Left kidney (tissue), 2 donors: ENCODE data around the gene CAMTA1. TPM values are rescaled to one million over a fixed set of nuclear protein-coding genes. Genes with fewer than 3 reads are reported as not detected.
A peak's percentile ranks its signal among the peaks of the same experiment; 100 is the strongest.

Experiments
- DNase-seq: peaks from one replicate; pipeline ENCODE4 v3.0.0-alpha.2; 2013
- polyA plus RNA-seq: library from polyadenylated mRNA; unstranded; fragments of 120-200 nt; gene quantifications from one replicate; pipeline ENCODE4 v1.2.1, GENCODE V29; 2013; ENCODE audit not compliant: insufficient read length

The CAMTA1 gene
- polyA plus RNA-seq, 1 donor = 88.8 TPM

- DNase-seq = no peak
Observed at GRCh38 chr1:7656557-7657215, 871.4 kb downstream of the CAMTA1 start.

- no peak for DNase-seq
Observed at GRCh38 chr1:7657287-7658016, 872.2 kb downstream of the CAMTA1 start.

DNA sequence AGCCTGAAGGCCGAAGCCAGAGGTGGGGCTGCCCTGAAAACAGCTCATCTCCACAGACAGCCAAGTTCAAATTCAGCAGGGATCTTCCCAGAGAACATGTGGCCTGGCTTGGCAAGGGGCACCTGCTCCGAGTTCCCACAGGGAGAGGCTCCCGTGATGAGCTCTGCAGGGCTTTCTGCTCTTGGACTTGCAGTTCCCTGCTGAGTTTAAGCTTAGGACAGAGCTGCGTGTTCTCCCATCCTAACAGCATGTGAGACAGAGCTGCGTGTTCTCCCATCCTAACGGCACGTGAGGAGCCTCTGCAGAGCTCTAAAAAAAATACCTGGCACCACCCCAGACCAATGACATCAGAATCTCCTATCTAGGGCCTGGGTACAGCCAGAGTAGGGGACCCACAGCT is 872.8 kb downstream of the CAMTA1 start:
- no peak for DNase-seq

- no peak for DNase-seq
Observed at GRCh38 chr1:7659514-7659913, 874.3 kb downstream of the CAMTA1 start.

DNA sequence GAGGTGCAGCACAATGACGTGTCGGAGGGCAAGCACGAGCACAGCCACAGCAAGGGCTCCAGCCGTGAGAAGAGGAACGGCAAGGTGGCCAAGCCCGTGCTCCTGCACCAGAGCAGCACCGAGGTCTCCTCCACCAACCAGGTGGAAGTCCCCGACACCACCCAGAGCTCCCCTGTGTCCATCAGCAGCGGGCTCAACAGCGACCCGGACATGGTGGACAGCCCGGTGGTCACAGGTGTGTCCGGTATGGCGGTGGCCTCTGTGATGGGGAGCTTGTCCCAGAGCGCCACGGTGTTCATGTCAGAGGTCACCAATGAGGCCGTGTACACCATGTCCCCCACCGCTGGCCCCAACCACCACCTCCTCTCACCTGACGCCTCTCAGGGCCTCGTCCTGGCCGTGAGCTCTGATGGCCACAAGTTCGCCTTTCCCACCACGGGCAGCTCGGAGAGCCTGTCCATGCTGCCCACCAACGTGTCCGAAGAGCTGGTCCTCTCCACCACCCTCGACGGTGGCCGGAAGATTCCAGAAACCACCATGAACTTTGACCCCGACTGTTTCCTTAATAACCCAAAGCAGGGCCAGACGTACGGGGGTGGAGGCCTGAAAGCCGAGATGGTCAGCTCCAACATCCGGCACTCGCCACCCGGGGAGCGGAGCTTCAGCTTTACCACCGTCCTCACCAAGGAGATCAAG is 878.3 kb downstream of the CAMTA1 start:
- no peak for DNase-seq

- no peak for DNase-seq
Observed at GRCh38 chr1:7664147-7664892, 879.1 kb downstream of the CAMTA1 start.

GRCh38 chr1:7664893-7665250 is 879.6 kb downstream of the CAMTA1 start:
- DNase-seq = no peak

DNA sequence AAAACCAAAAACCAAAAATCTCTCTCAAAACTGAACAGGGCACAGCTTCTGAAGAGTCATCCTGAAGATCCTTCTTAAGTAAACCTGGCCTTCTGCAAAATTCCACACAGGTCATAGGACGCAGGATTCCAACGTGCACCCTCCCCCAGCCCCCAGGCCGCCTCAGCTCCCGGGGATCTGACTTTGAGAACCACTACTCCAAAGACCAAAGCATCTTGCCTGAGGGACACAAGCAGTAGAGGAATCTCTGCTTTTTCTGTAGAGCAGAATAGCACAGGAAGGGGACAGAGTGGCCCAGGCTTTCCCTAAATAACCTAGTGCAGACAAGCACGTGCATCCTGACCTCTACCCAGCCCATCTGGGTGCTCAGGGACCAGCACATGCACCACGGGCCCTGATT is 881.0 kb downstream of the CAMTA1 start:
- DNase-seq = no peak

GRCh38 chr1:7667159-7667558 is 881.9 kb downstream of the CAMTA1 start:
- DNase-seq = no peak

DNA sequence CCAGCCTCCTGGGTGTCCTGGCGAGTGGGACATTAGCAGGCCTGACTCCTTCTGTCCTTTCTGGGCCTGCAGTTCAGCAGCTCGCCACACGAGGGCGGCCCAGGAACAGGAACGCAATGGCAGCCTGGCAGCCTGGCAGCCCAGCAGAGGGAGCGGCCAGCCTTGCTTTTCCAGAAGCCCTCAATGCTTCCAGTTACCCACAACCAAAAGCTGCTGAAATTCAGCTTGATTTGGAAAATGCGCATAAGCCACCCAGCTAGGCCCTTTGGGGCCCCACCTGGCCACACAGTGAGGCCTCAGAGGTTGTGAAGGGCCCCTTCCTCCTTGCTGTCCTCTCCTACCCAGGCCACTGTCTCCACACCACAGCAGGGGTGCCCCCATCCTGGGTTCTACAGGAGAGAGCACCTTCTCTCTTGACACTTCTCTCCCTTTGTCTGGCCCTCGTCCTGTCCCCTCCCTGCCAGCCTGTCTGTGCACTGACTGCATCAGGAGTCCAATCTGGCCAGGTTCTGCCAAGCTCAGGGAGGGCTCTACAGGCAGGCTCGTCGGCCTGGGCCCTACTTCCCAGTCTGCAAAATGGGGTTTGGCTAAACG is 882.5 kb downstream of the CAMTA1 start:
- DNase-seq = peak; percentile 82

DNA sequence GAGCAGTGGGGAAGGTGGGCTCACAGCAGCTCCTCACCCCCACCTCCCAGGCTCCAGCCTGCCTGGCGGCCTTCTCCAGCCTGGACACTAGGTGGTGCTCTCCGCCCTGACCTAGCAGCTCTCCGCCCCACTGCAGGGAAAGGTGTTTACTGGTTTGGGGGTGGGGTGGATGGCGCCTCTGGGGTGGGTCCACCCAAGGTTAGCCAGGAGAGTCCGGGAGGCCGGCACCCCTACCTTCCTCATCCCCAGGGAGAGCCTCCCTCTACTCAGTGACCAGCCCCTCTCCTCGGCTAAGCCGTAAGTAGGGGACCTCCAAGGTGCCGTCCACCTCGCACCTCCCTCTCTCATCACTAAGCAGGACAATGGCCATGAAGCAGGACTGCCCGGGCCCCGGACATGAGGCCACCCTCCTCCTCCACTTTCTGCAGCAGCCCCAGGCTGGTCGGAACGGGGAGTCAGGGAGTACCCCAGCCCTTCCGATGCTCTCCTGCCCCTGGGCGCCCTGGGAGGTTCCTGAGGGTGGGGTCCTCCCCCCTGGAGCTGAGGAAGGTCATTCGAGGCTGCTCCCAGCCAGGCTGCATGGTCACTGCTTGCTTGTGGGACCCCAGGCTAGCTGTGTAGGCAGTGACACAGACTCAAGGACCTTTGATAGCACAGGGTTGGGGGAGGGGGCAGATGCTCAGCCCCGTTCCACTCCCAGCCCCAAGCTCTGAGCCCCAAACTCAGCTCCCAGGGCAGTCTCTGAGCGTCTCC is 884.5 kb downstream of the CAMTA1 start:
- DNase-seq = peak; percentile 45

DNA sequence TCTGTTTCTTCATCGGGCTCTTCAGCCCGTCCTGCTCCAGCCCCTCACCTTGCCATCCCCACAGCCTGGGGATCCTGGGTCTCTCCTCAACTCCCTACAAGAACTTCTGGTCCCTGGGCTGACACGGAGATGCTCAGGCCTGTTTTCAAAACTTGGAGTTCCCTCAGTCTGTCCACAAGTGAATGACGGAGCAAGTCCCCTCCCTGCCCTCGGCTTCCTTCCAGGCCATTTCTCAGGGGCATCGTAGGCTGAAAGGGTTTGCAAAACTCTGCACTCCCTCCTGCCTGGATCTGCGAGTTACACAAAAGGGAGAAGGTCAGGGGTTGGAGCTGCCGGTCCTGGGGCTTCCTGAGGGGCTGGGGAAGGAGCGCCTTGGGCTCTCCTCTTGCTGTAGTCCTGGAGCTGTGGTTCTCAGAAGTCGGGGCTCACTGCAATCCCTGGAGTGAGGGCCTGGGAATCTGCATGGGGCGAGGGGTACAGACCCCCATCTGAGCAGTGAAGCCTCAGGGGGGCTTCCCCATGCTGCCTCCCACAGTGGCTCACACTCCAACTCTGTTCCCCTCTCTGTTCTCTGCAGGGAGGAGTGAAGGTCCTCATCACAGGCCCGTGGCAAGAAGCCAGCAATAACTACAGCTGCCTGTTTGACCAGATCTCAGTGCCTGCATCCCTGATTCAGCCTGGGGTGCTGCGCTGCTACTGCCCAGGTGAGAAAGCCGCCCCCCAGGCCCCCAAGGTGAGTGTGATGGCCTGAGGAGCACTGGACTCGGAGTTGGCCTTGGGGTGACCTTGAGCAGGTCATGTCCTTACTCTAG is 885.3 kb downstream of the CAMTA1 start:
- no peak for DNase-seq

DNA sequence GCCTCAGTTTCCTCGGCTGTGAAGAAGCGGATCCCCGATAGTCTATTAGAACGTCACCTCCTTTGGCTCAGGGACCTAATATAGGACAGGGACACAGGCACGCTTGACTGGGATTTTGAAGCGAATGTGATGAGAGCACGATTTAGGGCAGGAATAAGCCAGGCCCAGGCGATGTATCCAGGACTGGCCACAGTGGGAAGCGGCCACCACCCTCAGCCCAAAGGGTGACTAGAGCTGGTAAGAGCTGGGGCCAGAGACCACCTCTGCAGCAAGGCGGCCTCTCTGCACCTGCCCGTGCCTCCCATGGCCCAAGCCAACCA is 885.9 kb downstream of the CAMTA1 start:
- no peak for DNase-seq

- DNase-seq = no peak
Observed at GRCh38 chr1:7671676-7672075, 886.4 kb downstream of the CAMTA1 start.

DNA sequence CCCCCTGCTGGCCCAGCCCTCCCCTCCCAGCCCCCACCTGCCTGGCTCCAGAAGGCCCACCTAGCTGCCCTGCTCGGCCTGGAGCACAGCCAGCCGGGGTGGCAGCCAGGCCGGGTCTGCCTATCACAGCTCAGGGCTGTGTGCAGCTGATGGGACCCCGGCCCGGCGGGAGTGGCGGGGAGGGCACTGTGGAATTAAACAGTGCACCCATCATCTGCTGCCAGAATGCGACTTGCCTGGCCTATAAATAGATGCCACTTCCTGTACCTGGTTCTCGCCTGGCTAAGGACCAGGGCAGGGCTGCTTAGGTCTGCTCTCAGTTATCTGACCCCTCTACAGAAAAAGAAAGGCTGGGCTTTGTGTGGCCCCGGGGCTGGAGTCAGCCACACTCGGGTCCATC is 887.6 kb downstream of the CAMTA1 start:
- DNase-seq = no peak

DNA sequence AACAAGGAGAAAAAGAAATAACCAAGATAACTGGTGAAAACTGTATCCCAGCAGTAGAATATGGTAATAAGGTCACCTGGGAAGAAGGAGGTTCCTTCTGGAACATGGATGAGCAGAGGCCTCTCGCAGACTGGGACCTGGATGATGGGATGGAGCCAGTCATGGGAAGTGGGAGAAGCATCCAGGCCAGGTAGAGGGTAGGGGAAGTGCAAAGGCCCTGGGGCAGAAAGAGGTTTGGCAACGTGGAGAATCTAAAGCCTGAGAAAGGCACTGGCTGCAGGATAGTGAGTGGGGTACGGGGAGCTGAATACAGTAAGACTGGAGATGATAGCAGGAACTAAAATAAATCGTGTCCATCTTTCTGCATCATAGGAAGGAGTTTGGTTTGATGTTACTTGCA is 889.7 kb downstream of the CAMTA1 start:
- no peak for DNase-seq

- DNase-seq = no peak
Observed at GRCh38 chr1:7675431-7676273, 890.4 kb downstream of the CAMTA1 start.

GRCh38 chr1:7676274-7676945 is 891.2 kb downstream of the CAMTA1 start:
- no peak for DNase-seq

DNA sequence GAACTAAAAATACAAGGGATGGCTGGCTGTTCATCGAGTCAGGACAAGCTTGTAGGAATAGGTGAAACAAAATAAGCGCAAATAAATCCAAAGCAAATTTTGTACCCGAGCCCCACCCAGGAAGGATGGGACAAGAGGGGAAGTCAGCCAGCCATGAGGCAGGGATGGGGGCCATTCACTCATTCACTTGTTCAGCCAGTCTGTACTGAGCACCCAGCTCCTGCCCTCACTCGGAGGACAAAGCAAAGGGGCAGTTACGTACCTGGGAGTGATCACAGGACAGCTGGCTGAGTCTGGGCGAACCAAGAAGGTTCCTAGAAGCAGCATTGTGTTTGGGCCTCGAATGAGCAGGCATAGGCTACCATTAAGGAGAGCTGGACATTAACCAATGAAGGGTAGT is 891.9 kb downstream of the CAMTA1 start:
- no peak for DNase-seq
